Omental fat pad (tissue), 4 donors: Measurements from ENCODE around the gene TP53RK. TPM values are rescaled to one million over a fixed set of nuclear protein-coding genes. Genes with fewer than 3 reads are reported as not detected.
"Not testable (repeated sequence)": the region's sequence is repeated elsewhere in the genome, so short reads cannot be mapped to it uniquely, and the experiment has no call there.

Experiments used
- ATAC-seq: fragments of 150-250 bp; one replicate; pipeline ENCODE4 v1.9.1; 2016; ENCODE audit warnings: mild to moderate bottlenecking, moderate library complexity; ENCODE audit not compliant: low FRiP score
- DNase-seq: peaks from one replicate; pipeline ENCODE4 v3.0.0-alpha.2; 2019; ENCODE audit warnings: low spot score
- total RNA-seq, 4 donors: library from RNA; depleted of rRNA; stranded (reverse); fragments of >200 nt; gene quantifications; one replicate each; pipeline ENCODE4 v1.1.0, GENCODE V29; 2016
- TF ChIP-seq, protein P1 (sequence below), 3 donors: fragments of 450-650 bp; IDR thresholded peaks; one replicate each; pipeline ENCODE4 v1.5.1; 2016 to 2017; ENCODE audit warnings: antibody characterized with exemption in 3 of 3, mild to moderate bottlenecking in 3 of 3, moderate library complexity in 2 of 3

Gene TP53RK
- total RNA-seq, 4 donors from 2014 or later: 14.2 to 26.2 (median 15.7) TPM

DNA sequence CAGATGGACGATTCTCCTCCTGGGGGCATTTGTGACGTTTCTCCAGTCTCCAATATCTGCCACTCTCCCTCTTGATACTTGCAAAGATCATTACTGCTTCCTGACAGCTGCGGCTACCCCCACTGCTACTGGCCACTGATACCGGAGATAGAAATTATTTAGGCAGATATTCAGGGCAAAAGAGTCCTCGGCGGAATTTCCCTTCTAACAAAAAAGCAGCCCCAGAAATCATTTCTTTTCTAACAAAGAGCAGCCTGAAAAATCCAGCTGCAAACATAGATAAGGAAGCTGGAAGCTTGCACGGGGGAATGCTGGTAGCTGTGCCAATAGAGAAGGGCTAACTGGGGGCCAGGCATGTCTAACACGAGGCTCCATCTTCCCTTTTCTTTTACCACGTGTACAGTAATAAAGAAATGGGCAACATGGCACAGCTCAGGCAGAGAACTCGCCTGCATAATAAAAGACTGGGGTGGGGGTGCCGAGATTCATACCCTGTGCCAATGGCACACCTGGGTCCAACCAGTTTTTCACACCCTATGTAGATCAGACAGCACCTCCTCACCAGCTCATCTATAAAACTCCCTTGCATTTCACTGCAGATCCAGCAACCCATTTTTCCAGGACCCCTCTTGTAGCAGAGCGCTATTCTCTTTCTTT lies 6.1 kb downstream of the TP53RK start:
- TF ChIP-seq, protein P1, sequence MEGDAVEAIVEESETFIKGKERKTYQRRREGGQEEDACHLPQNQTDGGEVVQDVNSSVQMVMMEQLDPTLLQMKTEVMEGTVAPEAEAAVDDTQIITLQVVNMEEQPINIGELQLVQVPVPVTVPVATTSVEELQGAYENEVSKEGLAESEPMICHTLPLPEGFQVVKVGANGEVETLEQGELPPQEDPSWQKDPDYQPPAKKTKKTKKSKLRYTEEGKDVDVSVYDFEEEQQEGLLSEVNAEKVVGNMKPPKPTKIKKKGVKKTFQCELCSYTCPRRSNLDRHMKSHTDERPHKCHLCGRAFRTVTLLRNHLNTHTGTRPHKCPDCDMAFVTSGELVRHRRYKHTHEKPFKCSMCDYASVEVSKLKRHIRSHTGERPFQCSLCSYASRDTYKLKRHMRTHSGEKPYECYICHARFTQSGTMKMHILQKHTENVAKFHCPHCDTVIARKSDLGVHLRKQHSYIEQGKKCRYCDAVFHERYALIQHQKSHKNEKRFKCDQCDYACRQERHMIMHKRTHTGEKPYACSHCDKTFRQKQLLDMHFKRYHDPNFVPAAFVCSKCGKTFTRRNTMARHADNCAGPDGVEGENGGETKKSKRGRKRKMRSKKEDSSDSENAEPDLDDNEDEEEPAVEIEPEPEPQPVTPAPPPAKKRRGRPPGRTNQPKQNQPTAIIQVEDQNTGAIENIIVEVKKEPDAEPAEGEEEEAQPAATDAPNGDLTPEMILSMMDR (IDR thresholded peaks at IDR 0.05): no peak
- ATAC-seq (no peak), DNase-seq (no peak)

DNA sequence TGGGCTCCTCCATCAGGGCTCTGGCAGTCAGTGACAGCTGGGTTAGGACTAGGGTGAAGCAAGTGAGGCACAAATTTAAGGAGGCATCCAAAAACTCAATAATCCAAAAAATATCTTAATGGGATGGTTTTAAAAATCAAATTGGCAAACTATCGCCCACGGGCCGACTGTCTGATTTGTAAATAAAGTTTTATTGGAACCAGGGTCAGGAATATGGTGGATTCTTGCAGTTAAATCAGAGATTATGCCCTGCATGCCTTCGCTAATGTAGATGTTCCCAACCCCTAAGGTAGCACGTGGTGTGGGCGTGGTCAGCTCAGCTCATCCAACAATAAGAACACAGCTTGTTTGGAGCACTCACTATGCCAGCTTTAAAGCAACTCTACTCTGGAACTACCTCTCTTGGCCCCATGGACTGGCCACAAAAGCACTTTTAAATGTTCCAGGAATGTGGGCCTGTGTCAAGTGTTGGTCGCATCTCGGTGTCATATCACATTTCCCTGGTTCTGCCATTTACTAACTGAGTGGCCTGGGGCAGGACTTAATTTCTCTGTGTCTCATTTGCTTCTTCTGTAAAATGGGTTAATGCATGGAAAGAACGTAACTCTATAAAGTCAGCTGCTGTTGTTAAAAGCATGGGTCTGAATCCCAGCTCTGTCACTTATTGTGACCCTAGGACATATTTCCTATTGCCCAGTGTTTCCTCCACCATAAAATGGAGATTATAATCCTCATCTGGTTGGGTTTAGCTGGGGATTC lies 7.0 kb downstream of the TP53RK start:
- TF ChIP-seq, protein P1 (IDR thresholded peaks at IDR 0.05): no peak
- DNase-seq (no peak), ATAC-seq (no peak)

DNA sequence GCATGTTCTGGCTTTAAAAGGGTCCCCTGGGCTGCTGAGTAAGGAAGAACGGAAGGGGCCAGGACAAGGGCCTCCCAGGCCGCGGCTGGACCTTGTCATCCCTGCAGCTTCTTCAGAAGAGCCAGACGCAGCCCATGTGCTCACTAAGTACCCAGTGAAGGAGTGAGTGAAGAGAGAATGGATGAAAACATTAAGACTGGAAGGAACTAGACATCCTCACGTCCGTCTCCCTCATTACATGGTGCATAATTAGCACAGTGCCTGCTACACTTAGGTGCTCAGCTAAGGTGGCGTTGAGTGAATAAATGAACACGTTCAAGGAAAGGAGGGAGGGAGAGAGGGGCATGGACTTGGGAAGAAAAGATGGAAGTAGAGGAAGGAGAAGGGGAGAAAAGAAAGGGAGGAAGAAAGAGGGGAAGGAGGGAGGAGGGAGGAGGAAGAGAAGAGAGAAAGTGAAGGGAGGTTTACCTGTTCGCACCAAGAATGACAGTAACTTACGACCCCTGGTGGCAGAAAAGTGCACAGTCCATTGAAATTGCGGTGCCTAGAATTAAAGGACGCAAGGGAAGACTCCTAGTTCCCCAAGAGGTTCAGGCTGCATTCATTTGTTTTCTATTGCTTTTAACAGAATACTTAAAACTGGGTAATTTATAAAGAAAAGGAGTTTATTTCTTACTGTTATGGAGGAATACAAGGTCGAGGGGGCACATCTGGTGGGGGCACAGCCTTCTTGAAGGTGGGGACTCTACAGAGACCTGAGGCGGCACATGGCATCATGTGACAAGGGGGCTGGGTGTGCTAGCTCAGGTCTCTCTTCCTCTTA lies 8.0 kb downstream of the TP53RK start:
- peak; percentile 76 for DNase-seq
- no peak for ATAC-seq
- TF ChIP-seq, protein P1 (IDR thresholded peaks at IDR 0.05): no peak

DNA sequence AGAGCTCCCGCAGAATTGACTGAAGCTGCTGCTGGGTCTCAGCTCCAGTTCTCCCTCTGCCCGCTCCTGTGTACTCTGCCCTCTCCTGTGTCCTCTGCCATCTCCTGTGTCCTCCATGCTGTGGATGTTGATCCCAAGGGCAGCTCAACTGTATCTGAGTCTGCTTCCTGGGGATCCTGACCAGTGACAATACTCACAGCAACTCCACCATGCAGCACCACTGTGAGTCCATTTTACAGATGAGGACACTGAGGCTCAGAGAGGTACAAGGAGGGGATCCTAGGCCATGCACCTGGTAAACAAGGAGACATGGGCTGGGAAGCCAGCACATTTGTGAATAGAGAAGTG lies 8.6 kb downstream of the TP53RK start:
- TF ChIP-seq, protein P1 (IDR thresholded peaks at IDR 0.05): no peak
- ATAC-seq (no peak), DNase-seq (no peak)

DNA sequence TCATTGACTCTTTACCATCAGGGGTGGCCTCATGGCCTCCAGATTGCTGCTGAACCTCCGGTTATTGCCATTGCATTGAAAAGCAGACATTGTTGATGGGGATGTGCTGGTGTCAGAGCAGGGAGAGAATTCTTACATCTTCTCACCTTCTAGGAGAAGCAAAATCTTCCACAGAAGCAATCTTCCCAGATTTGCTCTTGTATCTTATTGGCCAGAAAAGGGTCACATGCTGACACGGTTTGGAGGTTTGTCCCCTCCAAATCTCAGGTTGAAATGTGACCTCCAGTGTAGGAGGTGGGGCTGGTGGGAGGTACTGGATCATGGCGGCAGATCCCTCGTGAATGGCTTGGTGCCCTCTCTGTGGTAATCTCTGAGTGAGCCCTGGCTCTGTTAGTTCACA lies 10.7 kb downstream of the TP53RK start:
- ATAC-seq (no peak), DNase-seq (no peak)
- TF ChIP-seq, protein P1 (IDR thresholded peaks at IDR 0.05): no peak

DNA sequence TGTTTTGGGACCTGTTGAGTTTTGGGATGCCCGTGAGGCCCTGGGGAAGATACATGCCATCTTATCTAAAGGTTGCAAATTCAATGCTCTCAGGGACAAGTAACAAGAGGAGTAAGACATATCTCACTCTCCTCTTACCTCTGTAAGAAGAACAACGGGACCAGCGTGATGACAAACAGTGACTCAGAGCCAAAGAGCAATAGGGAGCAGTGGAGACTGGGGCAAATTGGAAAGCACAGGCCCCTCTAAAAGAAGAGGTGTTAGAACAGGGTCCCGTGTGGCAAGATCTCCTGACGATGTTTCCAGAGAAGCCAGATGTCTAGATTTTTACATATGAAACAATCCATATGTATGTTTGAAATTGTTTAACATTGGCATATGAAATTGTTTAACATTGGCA lies 11.6 kb downstream of the TP53RK start:
- DNase-seq: no peak
- no peak for ATAC-seq
- TF ChIP-seq, protein P1 (IDR thresholded peaks at IDR 0.05): no peak

DNA sequence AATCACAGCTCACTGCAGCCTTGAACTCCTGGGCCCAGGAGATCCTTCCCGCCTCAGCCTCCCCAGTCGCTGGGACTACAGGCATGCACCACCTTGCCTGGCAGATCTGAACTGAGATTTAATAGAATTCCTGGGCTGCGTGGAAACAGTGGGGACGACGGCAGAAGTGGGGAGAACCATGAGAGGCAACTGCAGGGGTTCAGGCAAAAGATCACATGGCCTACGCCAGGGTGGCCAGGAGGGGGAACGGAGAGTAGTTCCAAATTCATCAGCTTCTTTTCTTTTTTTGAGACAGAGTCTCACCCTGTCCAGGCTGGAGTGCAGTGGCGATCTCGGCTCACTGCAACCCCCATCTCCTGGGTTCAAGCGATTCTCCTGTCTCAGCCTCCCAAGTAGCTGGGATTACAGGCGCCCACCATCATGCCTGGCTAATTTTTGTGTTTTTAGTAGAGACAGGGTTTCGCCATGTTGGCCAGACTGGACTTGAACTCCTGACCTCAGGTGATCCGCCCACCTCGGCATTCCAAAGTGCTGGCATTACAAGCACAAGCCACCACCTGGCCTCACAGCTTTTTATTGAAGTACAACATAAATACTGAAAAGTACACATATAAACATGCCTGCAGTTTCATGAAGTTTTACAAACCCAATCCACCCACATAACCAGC lies 12.5 kb downstream of the TP53RK start:
- not testable (repeated sequence) for DNase-seq, ATAC-seq
